Fibroblast of pulmonary artery (primary cell): ENCODE measurements around the gene C16orf87.
A peak's percentile ranks its signal among the peaks of the same experiment; 100 is the strongest.

Experiments used
- DNase-seq: peaks from one replicate; pipeline ENCODE4 v3.0.0-alpha.2; 2010; ENCODE audit warnings: low read depth
- H3K4me3 ChIP-seq: replicated peaks from 2 replicates; pipeline ENCODE4 v1.5.1; 2011; ENCODE audit warnings: low read depth, mild to moderate bottlenecking, control low read depth, low read length, moderate library complexity
- TF ChIP-seq, protein P1 (sequence below): IDR thresholded peaks from 2 replicates; pipeline ENCODE4 v1.5.1; 2011; ENCODE audit warnings: mild to moderate bottlenecking, control low read depth, low read length, inconsistent platforms; ENCODE audit errors: missing control alignments

The C16orf87 gene

DNA sequence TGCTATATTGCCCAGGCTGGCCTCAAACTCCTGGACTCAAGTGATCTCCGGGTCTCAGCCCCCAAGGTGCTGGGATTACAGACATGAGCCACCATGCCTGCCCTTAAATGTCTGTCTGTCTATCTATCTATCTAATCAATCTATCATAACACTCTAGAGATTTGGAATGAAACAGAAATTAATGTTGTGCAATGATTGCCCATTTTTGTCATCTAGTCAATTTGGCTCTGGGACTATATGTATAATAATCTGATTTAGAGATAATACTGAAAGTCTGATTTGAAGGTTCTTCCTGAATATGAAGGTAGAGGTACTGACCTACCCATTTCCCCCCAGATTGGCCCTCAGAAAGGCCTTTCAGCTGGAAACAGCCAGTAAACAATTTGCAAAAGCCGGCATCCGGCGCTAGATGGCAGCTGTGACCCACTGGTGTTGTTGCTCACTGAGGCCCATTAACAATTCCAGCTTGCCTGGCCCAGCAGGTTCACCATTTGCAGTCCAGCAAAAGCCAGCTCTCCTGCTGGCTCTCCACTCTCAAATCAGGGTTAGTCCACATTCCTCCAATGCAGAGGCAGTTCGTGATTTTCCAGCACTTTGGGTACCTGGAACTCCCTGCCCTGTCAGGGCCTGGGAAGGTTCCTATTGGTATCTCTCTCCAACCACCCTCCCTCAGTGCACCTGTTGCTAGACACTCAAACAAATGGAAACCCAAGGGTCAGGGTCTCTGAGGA is 22.9 kb upstream of the C16orf87 start:
- TF ChIP-seq, protein P1, sequence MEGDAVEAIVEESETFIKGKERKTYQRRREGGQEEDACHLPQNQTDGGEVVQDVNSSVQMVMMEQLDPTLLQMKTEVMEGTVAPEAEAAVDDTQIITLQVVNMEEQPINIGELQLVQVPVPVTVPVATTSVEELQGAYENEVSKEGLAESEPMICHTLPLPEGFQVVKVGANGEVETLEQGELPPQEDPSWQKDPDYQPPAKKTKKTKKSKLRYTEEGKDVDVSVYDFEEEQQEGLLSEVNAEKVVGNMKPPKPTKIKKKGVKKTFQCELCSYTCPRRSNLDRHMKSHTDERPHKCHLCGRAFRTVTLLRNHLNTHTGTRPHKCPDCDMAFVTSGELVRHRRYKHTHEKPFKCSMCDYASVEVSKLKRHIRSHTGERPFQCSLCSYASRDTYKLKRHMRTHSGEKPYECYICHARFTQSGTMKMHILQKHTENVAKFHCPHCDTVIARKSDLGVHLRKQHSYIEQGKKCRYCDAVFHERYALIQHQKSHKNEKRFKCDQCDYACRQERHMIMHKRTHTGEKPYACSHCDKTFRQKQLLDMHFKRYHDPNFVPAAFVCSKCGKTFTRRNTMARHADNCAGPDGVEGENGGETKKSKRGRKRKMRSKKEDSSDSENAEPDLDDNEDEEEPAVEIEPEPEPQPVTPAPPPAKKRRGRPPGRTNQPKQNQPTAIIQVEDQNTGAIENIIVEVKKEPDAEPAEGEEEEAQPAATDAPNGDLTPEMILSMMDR = peak; percentile 92

DNA sequence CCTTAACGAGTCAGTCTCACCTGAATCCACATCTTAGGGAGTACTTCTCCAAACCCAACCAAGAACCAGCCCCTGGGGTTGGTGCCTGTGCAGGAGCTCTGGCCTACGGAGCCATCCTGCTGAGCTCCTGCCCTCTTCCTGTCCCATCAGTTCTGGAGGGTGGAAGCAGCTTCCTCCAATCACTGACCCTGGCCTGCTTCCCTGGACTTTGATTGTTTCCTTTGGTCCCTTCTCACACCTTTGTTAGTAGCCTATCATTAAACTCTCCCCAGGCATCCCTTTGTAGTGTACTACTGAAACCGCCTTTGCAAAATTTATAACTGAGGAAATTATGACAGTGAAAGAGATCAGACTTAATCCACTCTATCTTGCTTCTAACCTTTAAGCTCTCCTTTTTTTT is 21.1 kb upstream of the C16orf87 start:
- TF ChIP-seq, protein P1 = no peak
- no peak for DNase-seq
- no peak overlapping the region for H3K4me3 ChIP-seq

More for the DNA sequence above, 22.9 kb upstream of the C16orf87 start:
- peak; percentile 83 for DNase-seq
- no peak overlapping the region for H3K4me3 ChIP-seq

GRCh38 chr16:46850619-46851555 is 19.9 kb upstream of the C16orf87 start:
- H3K4me3 ChIP-seq = no peak overlapping the region
- no peak for DNase-seq
- TF ChIP-seq, protein P1 = no peak

GRCh38 chr16:46848768-46849764 is 18.1 kb upstream of the C16orf87 start:
- TF ChIP-seq, protein P1 = no peak
- H3K4me3 ChIP-seq = no peak overlapping the region

DNA sequence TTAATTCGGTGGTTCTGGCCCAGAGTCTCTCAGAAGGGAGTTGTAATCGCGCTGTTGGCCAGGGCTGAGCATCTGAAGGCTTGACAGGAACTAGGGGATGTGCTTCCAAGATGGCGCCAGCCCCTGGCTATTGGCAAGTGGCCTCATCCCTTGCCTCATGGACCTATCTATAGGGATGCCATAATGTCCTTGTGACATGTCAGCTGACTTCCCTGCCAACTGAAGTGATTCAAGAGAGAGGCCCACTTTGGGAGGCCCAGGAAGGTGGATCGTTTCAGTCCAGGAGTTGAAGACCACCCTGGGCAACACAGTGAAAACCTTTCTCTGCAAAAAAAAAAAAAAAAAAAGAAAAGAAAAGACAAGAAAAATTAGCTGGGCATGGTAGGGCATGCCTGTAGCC is 15.0 kb upstream of the C16orf87 start:
- TF ChIP-seq, protein P1 = no peak
- no peak for DNase-seq
- no peak overlapping the region for H3K4me3 ChIP-seq

More at GRCh38 chr16:46848768-46849764, 18.1 kb upstream of the C16orf87 start:
- no peak for DNase-seq

DNA sequence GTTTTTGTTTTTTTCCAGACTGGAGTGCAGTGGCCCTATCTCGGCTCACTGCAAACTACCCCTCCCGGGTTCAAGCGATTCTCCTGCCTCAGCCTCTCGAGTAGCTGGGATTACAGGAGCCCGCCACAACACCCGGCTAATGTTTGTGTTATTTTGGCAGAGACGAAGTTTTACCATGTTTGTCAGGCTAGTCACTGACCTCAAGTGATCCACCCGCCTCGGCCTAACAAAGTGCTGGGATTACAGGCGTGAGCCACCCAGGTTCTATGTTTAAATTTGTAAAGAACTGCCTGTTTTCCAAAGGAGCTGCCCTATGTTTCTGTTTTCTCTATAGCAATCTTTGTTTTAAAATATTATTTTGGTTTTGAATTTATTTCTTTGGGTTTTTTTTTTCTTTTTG is 13.8 kb upstream of the C16orf87 start:
- H3K4me3 ChIP-seq = no peak overlapping the region

More for the DNA sequence above, 13.8 kb upstream of the C16orf87 start:
- no peak for DNase-seq
- TF ChIP-seq, protein P1 = no peak
